SH-SY5Y (cell line): ENCODE measurements around the gene RHOBTB1.

Experiments used
- GATA2 ChIP-seq: IDR thresholded peaks from 2 replicates; pipeline ENCODE4 v1.6.1; 2011; ENCODE audit warnings: mild to moderate bottlenecking, low read depth, low read length
- GATA3 ChIP-seq: IDR thresholded peaks from 2 replicates; pipeline ENCODE4 v1.6.1; 2011; ENCODE audit warnings: low read depth, mild to moderate bottlenecking, low read length, moderate library complexity

- TF ChIP-seq GATA2 (no peak), GATA3 (no peak)
These were observed 72.8 kb downstream of the RHOBTB1 start for GRCh38 chr10:60871215-60871614.
